ENCODE results near the gene SIGLEC14.

DNA sequence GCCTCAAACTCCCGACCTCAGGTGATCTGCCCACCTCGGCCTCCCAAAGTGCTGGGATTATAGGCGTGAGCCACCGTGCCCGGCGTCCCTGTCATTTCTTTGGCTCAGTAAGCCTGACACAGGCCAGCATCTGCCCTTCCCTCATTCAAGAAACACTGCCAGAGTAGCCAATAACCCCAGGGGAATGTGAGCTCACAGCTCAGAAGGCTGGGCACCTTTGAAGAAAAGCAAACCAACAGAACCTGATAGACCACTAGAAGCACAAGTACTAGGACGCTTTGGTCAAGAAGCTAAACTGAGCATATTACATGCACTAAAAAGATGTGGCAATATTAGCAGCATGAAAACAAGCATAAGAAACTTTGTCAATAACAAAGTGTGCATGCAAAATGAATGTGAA is 30.6 kb downstream of the SIGLEC14 start:
- TF ChIP-seq, protein P1, sequence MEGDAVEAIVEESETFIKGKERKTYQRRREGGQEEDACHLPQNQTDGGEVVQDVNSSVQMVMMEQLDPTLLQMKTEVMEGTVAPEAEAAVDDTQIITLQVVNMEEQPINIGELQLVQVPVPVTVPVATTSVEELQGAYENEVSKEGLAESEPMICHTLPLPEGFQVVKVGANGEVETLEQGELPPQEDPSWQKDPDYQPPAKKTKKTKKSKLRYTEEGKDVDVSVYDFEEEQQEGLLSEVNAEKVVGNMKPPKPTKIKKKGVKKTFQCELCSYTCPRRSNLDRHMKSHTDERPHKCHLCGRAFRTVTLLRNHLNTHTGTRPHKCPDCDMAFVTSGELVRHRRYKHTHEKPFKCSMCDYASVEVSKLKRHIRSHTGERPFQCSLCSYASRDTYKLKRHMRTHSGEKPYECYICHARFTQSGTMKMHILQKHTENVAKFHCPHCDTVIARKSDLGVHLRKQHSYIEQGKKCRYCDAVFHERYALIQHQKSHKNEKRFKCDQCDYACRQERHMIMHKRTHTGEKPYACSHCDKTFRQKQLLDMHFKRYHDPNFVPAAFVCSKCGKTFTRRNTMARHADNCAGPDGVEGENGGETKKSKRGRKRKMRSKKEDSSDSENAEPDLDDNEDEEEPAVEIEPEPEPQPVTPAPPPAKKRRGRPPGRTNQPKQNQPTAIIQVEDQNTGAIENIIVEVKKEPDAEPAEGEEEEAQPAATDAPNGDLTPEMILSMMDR (IDR thresholded peaks at IDR 0.05): no peak
- no peak for TF ChIP-seq POLR2A (IDR thresholded peaks at IDR 0.05)
